CD4-positive, alpha-beta T cell treated with Interleukin-4 for 4 hours (primary cell): Measurements from ENCODE around the gene ANHX.

ENCODE experiments used
- DNase-seq: peaks from one replicate; pipeline ENCODE4 v3.0.0-alpha.2; 2020

The ANHX gene

DNA sequence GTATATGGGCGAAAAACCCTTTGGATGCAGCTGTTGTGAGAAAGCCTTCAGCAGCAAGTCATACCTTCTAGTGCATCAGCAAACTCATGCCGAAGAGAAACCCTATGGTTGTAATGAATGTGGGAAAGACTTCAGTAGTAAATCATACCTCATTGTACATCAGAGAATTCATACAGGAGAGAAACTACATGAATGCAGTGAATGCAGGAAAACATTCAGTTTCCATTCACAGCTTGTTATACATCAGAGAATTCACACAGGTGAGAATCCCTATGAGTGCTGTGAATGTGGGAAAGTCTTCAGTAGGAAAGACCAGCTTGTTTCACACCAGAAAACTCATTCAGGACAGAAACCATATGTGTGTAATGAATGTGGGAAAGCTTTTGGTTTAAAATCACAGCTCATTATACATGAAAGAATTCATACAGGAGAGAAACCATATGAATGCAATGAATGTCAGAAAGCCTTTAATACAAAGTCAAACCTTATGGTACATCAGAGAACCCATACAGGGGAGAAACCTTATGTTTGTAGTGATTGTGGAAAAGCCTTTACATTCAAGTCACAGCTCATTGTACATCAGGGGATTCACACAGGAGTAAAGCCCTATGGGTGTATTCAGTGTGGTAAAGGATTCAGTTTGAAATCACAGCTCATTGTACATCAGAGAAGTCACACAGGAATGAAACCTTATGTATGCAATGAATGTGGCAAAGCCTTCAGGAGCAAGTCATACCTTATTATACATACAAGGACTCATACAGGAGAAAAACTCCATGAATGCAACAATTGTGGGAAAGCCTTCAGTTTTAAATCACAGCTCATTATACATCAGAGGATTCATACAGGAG lies 33.0 kb downstream of the ANHX start:
- no peak for DNase-seq

DNA sequence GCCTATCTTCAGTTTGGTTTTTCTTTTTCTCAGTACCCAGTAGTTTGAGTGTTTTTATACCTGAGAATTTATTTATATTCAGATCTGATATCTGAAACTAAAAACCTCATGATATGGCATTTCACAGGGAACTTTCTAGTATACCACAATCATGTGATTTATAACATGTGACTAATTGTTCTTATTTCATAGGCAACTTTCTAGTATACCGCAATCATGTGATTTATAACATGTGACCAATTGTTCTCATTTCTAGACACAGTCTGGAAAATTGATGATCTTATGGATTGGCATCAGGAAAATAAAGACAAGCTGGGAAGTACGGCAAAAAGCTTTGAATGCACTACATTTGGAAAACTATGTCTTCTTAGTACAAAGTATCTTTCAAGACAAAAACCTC lies 33.8 kb downstream of the ANHX start:
- no peak for DNase-seq

DNA sequence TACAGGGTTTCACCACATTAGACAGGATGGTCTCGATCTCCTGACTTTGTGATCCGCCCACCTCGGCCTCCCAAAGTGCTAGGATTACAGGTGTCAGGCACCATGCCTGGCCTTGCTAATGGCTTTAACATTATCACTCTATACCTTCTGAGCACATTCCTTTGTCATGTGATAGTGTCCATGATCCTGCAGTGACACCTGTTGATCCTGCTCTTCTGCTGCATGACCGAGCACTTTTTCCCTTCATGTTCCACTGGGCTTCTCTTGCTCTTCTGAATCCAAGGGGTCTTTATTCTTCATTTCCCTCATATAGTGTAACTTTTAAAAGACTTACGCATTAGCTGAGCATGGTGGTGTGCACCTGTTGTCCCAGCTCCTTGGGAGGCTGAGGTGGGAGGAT lies 42.8 kb downstream of the ANHX start:
- DNase-seq, result no peak

DNA sequence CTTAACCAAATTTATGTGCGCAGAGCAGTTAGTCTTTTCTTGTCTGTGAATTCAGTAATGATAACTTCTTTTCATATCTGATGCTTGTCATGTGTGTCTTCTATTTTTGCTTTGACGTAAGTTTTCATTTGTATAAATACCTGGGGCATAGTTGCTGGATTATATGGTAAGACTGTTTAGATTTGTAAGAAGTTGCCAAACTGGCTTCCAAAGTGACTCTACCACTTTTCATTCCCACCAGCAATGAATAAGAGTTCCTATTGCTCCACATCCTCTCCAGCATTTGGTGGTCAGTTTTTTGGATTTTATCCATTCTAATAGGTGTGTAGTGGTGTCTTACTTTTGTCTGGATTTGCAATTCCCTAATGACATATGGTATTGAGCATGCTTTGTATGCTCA lies 45.5 kb downstream of the ANHX start:
- DNase-seq, result no peak

DNA sequence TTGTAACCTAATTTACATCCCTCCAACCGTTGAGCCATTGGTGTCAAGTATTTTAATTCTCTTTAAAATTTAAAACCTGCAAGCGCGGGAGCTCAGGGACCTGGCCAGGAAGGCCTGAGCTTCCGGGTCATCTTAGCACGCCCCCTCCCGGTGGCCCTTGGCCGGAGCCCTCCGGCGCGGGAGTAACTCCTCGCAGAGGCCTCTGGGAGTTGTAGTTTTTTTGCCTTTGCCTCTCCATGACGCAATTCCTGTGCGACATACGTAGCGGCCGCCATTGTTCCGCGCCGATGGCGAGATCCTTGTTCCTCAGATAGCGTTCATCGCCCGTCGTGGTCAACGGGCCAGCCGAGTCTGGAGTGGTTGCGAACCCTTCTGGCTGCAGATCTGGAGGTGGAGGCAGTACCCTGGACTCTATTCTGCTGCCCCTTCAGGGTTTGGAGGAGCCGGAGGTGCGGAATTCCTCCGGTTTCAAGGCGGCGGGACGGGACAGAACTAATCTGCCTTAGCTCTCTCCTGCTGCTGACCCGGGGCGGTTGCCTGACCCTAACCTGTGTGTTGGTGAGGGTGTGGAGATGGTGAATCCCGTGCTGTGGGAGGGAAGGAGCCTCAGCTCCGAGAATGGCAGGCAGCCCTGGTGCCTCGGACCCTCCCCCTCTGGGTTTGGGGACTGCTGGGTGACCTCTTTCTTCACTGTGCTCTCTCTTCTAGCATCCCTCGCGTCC lies 54.3 kb downstream of the ANHX start, which contains the start of gene ZNF268:
TSS of gene ZNF268 (plus strand) at position 258 of the 722 bp plus-strand sequence. CDS start 503 bp downstream, outside the sequence.
- peak; percentile 90 for DNase-seq

DNA sequence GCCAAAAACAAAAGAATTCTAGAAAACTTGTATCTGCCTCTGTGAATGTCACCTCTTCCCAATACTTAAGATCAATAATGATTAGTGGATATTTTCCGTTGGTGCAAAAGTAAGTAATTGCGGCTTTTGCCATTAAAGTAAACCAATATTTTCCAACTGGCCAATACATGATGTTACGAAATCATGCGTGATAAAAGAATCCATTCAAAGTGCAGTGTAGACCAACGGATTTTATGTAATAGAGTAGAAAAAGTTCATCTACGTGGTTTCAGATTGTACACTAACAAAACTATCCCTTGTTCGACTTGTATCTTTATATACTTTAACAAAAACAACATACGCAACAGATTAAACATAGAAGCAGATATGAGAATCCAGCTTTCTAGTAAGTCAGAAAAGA lies 55.0 kb downstream of the ANHX start:
- DNase-seq, result no peak

DNA sequence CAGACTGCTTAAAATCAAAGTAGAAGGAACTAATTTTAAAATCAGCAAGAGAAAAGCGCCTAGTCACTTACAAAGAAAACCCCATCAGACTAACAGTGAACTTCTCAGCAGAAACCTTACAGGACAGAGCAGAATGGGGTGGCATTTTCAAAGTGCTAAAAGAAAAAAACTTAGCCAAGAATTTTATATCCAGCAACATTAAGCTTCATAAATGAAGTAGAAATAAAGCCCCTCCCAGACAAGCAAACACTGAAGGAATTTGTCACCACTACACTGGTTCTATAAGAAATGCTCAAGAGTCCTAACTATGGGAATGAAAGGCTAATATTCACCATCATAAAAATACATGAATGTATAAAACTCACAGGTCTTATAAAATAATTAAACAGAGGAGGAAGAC lies 60.8 kb downstream of the ANHX start:
- no peak for DNase-seq

DNA sequence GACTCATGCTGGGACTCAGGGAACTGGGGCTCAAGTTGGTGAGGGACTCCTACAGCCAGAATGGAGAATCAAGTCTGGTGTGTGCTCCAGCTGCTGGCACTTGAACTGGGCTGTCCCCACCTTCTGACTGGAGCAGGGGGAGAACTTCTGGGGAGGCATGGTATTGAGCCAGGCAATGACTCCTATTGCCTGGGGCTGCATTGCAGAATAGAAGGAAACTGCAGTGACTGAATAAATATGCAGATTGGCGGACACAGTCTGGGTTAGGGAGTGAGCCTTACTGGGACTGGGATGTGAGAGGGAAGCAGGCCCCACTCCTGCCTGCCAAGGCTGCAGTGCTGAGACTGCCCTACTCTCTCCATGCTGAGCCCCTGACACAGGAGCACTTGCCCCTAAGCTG lies 63.2 kb downstream of the ANHX start:
- no peak for DNase-seq
